D721Med (cell line): Measurements from ENCODE around the gene BORCS8.
"Not testable (repeated sequence)": the region's sequence is repeated elsewhere in the genome, so short reads cannot be mapped to it uniquely, and the experiment has no call there.

Experiments used
- DNase-seq: peaks from one replicate; pipeline ENCODE4 v3.0.0; 2011; ENCODE audit warnings: low spot score; ENCODE audit not compliant: insufficient read length
- FAIRE-seq: peaks from 2 replicates; lab custom pipeline; 2011; peaks lifted over from hg19 to GRCh38; lab: Jason Lieb, UNC
- CTCF ChIP-seq: IDR thresholded peaks from 2 replicates; pipeline ENCODE4 v1.5.1; 2012; ENCODE audit warnings: mild to moderate bottlenecking, control low read depth; ENCODE audit not compliant: insufficient read depth; ENCODE audit errors: missing control alignments

The BORCS8 gene

DNA sequence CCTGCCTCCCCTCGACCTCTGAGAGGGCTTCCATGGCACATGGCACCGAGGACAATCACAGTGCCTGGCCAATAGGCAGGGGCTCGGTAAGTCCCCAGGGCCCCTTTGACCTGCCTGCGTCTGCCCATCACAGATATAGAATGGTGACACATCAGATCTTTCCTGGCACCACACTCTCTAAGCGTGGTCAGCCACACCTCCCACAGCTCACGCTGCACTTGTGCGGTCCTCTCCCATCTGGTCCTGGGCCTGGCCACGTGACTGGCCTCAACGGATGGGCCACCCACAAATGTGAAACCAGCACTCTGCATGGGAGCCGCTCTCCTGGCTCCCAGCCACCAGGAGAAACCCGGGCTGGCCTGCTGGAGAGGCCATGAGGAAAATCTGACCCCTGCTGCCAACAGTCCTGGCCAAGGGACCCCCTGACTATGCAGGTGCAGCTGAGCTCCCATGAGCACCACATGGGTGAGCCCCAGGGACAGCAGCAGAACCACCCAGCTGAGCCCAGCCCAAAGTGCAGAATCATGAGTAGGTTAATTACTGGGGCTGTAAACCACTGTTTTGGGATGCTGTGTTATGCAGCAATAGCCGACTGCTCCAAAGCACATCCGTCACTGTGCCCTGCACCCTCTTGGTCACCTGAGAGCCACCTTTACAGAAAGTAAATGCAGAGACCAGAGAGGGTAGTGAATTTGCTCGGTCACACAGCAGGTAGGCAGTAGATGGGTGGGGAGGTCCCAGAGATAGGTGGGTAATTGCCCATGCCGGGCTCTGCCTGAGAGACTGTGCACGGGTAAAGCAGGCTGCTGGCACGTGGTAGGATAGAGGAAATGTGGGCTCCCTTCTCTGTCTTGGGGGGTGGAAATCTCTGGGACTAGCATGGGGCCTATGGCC is 12.2 kb downstream of the BORCS8 start:
- DNase-seq (no peak), FAIRE-seq (no peak)
- no peak for TF ChIP-seq CTCF

- FAIRE-seq (no peak), DNase-seq (no peak)
- no peak for TF ChIP-seq CTCF
These were observed 15.0 kb downstream of the BORCS8 start for GRCh38 chr19:19176950-19177349.

GRCh38 chr19:19173243-19173642 is 18.7 kb downstream of the BORCS8 start:
- not testable (repeated sequence) for FAIRE-seq, DNase-seq

DNA sequence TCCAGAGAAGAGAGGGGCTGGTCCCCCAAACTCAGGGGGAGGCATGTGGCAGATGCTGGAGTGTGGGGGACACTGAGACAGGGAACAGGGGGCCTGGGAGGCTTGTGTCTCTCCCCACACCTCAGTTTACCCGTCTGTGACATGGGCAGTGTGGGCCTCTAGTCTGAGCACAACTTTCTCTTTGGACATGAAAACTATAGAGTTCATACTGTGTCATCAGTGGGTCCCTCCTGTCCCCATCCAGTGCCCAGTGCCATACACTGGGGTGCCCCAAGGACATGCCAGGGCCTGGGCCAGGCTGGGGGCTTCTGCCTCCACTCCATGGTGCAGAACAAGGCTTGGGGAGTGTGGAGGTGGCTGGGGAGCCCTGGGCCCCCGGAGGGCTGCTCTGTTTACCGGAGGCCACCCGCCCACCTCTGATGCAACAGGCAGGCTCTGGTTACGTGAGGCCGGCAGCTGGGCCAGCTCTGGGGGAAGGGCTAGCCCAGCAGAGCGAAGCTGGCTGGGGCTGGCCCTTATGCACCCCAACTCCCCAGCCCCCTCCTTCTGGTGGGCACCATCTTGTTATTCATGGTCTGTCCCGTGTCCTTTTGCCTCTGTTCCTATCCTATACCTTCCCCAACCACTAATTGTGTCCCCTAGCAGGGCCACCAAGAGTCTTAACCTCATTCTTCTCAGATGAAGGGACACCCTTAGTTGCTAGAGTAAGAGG is 20.0 kb downstream of the BORCS8 start:
- DNase-seq (no peak), FAIRE-seq (no peak)
- TF ChIP-seq CTCF, result no peak

- DNase-seq, result no peak
- TF ChIP-seq CTCF, result no peak
These were observed 20.9 kb downstream of the BORCS8 start for GRCh38 chr19:19170873-19171672.

DNA sequence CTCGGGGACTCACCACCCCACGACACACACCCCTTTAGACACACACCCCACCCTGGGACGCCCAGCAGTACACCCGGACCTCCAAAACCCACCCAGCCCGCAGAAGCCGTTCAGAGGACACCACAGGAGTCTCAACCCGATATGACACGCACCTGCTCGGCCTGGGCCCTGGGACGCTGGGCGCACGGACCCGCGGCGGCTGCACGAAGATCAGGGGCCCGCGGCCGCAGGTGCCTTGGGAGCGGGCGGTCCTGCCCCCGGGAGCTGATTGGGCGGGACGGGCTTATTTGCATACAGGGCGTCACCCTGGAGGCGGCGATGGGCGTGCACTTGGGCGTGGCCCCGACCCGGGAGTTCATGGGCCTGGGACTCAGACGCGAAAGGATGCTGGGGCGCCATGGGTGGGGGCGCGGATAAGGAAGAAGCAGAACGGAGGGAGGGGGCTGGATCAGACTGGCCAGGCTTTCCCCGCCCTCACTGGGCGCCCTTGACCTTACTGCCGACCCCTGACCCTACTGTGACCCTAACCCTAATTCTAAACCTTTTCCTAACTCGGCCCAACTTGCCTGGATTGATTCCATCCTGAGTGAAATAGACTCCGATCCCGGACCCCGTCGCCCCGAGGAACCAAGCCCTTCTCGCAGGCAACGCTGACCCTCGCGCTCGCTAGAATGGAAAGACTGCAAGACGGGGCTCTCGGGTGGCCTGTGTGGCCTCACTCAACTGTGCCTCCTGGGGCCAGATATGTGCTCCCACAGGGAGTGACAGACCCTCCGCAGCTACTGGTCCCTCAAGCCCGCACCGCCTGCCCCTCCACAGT is 21.7 kb downstream of the BORCS8 start, which contains the start of gene MEF2B:
MEF2B (minus strand) TSS at position 211 of the 820 bp plus-strand sequence. CDS start 19,528 bp downstream, outside the sequence.
- FAIRE-seq (no peak), DNase-seq (peak; percentile 99)
- TF ChIP-seq CTCF, result no peak

More at GRCh38 chr19:19170873-19171672, 20.9 kb downstream of the BORCS8 start:
- no peak for FAIRE-seq
